ENCODE measurements around the gene COL27A1. TPM values are rescaled to one million over a fixed set of nuclear protein-coding genes. Genes with fewer than 3 reads are reported as not detected.

The COL27A1 gene
- total and polyA plus RNA-seq, 9 of the 15 experiments (the other 6 are each of a cell fraction or from before 2014, with no cell fraction given), result 0.07 TPM; not detected in 8

DNA sequence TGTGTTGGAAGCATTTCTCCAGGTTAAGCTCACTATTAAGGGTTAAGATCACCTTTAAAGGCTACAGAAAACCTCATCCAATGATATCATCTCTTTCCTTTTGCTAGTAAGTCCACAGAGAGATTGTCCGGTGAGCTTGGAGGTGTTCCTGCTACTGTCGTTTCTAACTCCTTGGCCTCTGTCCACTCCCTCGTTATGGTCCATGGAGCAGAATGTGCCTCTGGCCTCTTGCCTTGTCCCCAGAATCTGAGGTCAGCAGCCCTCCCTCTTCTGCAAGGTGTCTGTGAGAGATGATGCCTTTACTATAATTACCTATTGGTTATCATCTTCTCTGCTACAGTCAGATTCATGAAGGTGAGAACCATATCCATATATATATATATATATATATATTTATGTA, 189.4 kb downstream of the COL27A1 start:
- POLR2A ChIA-PET, result interaction anchor here (0.6 to 1.3 kb wide), 2 partner anchors 10 to 42 kb away, joined by 3 read pairs; no protein-coding TSS in a partner anchor

DNA sequence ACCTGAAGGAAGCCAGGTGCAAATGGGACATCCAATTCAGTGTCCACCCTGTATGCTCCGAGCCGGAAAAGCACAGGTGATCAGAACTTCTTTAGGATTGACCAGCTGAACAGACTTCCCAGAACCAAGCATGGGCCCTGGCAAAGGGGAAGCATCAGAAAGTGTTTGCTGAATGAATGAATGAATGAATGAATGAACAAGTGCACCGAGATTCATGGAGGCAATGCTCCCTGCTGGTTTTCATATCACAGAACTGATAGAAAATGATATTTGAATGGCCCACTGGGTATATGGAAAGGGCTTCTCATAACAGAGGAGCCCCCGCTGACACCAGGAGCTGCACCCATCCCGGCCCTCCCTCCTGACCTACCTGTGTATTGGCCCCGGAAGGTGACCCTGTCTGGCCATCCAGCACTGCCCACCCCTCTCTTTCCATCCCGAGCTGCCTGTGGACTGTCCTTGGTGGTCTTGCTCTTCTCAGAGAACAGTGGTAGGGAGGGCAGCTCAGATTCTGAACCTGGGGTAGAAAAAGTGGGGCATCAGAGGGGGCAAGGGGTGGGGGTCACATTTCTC, 190.2 kb downstream of the COL27A1 start:
- ATAC-seq, result no peak
- no peak overlapping the region for H3K27ac ChIP-seq (ENCODE audit: extremely low read depth, low read depth, low read length)
- peaks cover 13 to 14% of the 10 kb centered on the region in 2 experiments; a peak in 4 of 5 replicates for H3K4me1 ChIP-seq (replicated peaks in 1 of 2; ENCODE audit: control insufficient read depth in 2 of 2, insufficient read depth in 2 of 2, low read length in 2 of 2)
- no peak overlapping the region for H3K9ac ChIP-seq (ENCODE audit: insufficient read depth in 1 of 2, low read depth in 2 of 2, low read length in 2 of 2)
- no peak for FAIRE-seq
- in situ Hi-C loops (cut with MboI), result no loop called here
- no TSS peak for BruUV-seq (replicated peaks)
- H4K20me1 ChIP-seq (replicated peaks; ENCODE audit: control insufficient read depth, insufficient read depth, low read length), result 0 out of 2 replicates have a peak, but pooled peaks cover 4% of the 10 kb centered on the region
- WGBS (ENCODE audit: insufficient coverage, low coverage, missing lambda C conversion rate), result 72% methylated on average over 7 of the region's 7 CpGs
- no peak overlapping the region for H2AFZ ChIP-seq (ENCODE audit: low read depth, low read length)
- intact Hi-C loops (cut with micrococcal nuclease), result no loop called here
- ChIA-PET CTCF (ENCODE audit: low intra/inter-chr PET ratio) (no interaction called here), POLR2A (interaction anchor here (0.6 to 0.8 kb wide), 2 partner anchors 42 to 284 kb away, joined by 3 to 5 read pairs; no protein-coding TSS in a partner anchor)
- H3K4me2 ChIP-seq (ENCODE audit: insufficient read depth, low read length), result no peak overlapping the region
- H3K4me3 ChIP-seq, result no peak overlapping the region
- H3K9me1 ChIP-seq (ENCODE audit: control insufficient read depth, insufficient read depth, low read length), result no peaks in the 10 kb centered on the region
- H3K36me3 ChIP-seq (ENCODE audit: control insufficient read depth, insufficient read depth, low read length), result peaks cover 20% of the 10 kb centered on the region; the same call in 2 of the 3 replicates
- H3K27me3 ChIP-seq (ENCODE audit: control insufficient read depth in 2 of 2, insufficient read depth in 2 of 2, low read length in 2 of 2), result no peaks in the 10 kb centered on the region
- no peaks in the 10 kb centered on the region for H3K79me2 ChIP-seq (ENCODE audit: control insufficient read depth, insufficient read depth, low read length)
- no peaks in the 10 kb centered on the region for H3K9me3 ChIP-seq (replicated peaks; ENCODE audit: control insufficient read depth, insufficient read depth, low read depth, low read length)
- DNase-seq (ENCODE audit: extremely low read depth in 1 of 4, low spot score in 3 of 4), result no peak
- peak; percentile 89 for TF ChIP-seq ZNF24 (IDR thresholded peaks at IDR 0.05)
- no peak for TF ChIP-seq ZNF263 (CRISPR knock-in tag; IDR thresholded peaks at IDR 0.05; ENCODE audit: borderline replicate concordance)
- TF ChIP-seq, protein P1, sequence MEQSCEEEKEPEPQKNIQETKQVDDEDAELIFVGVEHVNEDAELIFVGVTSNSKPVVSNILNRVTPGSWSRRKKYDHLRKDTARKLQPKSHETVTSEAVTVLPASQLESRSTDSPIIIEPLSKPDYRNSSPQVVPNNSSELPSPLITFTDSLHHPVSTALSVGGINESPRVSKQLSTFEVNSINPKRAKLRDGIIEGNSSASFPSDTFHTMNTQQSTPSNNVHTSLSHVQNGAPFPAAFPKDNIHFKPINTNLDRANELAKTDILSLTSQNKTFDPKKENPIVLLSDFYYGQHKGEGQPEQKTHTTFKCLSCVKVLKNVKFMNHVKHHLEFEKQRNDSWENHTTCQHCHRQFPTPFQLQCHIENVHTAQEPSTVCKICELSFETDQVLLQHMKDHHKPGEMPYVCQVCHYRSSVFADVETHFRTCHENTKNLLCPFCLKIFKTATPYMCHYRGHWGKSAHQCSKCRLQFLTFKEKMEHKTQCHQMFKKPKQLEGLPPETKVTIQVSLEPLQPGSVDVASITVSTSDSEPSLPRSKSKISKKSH (CRISPR knock-in tag; IDR thresholded peaks at IDR 0.05), result no peak
- no peak for TF ChIP-seq MAFG (tag; conservative IDR thresholded peaks at IDR 0.05)

More for the DNA sequence above, 189.4 kb downstream of the COL27A1 start:
- Histone ChIP-seq H2AFZ (ENCODE audit: low read depth, low read length) (no peak overlapping the region), H4K20me1 (replicated peaks; ENCODE audit: control insufficient read depth, insufficient read depth, low read length) (0 out of 2 replicates have a peak, but pooled peaks cover 4% of the 10 kb centered on the region), H3K27me3 (ENCODE audit: control insufficient read depth in 2 of 2, insufficient read depth in 2 of 2, low read length in 2 of 2) (no peaks in the 10 kb centered on the region), H3K4me1 (replicated peaks in 1 of 2; ENCODE audit: control insufficient read depth in 2 of 2, insufficient read depth in 2 of 2, low read length in 2 of 2) (peaks cover 10 to 14% of the 10 kb centered on the region in 2 experiments; a peak in 4 of 5 replicates), H3K36me3 (ENCODE audit: control insufficient read depth, insufficient read depth, low read length) (peaks cover 18% of the 10 kb centered on the region; the same call in 2 of the 3 replicates), H3K4me3 (no peak overlapping the region), H3K9me1 (ENCODE audit: control insufficient read depth, insufficient read depth, low read length) (no peaks in the 10 kb centered on the region), H3K9ac (ENCODE audit: insufficient read depth in 1 of 2, low read depth in 2 of 2, low read length in 2 of 2) (no peak overlapping the region), H3K27ac (ENCODE audit: extremely low read depth, low read depth, low read length) (no peak overlapping the region), H3K79me2 (ENCODE audit: control insufficient read depth, insufficient read depth, low read length) (no peaks in the 10 kb centered on the region), H3K4me2 (ENCODE audit: insufficient read depth, low read length) (no peak overlapping the region), H3K9me3 (replicated peaks; ENCODE audit: control insufficient read depth, insufficient read depth, low read depth, low read length) (no peaks in the 10 kb centered on the region)
- no TSS peak for BruUV-seq (replicated peaks)
- ATAC-seq (no peak), DNase-seq (ENCODE audit: extremely low read depth in 1 of 4, low spot score in 3 of 4) (no peak), FAIRE-seq (no peak)
- TF ChIP-seq MCM5 (IDR thresholded peaks at IDR 0.05; ENCODE audit: low read depth) (no peak), EP400 (IDR thresholded peaks at IDR 0.05) (no peak), ZNF165 (CRISPR knock-in tag; IDR thresholded peaks at IDR 0.05; ENCODE audit: borderline replicate concordance) (no peak), FOXJ3 (CRISPR knock-in tag; IDR thresholded peaks at IDR 0.05) (no peak), KLF1 (tag; IDR thresholded peaks at IDR 0.05) (no peak)
- CTCF ChIA-PET (ENCODE audit: low intra/inter-chr PET ratio), result no interaction called here
- in situ Hi-C loops (cut with MboI) (no loop called here), intact Hi-C loops (cut with micrococcal nuclease) (no loop called here)
- WGBS (ENCODE audit: insufficient coverage, low coverage, missing lambda C conversion rate), result 52% methylated on average over 3 of the region's 3 CpGs

Measured in K562 (cell line).